ENCODE results near the gene KRTAP20-4.

KRTAP20-4 gene

DNA sequence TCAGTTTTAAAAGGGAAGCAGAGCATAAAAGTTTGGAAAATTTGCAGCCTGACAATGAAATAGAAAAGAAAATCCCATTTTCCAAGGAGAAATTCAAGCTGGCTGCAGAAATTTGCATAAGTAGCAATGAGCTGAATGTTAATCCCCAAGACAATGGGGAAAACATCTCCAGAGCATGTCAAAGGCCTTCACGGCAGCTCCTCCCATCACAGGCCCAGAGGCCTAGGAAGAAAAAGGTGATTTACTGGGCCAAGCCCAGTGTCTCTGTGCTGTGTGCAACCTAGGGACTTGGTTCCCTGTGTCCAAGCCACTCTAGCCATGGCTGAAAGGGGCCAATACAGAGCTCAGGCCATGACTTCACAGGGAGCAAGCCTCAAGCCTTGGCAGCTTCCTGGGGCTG, 48.3 kb downstream of the KRTAP20-4 start:
- DNase-seq, result no peak
